Measurements from ENCODE around the gene MALT1. TPM values are rescaled to one million over a fixed set of nuclear protein-coding genes. Genes with fewer than 3 reads are reported as not detected.

The MALT1 gene
- polyA plus RNA-seq, 3 donors = 18.3 to 24.9 (median 23.8) TPM

GRCh38 chr18:58638441-58638840 lies 32.8 kb upstream of the MALT1 start:
- Histone ChIP-seq H3K9ac (ENCODE audit: insufficient read depth, low read length, poor library complexity, severe bottlenecking) (no peak overlapping the region), H3K4me2 (replicated peaks; ENCODE audit: extremely low read depth, low read length, poor library complexity, severe bottlenecking) (peak overlapping the region; percentile 6)
- intact Hi-C loops (cut with micrococcal nuclease) = no loop called here

GRCh38 chr18:58639237-58639636 lies 32.0 kb upstream of the MALT1 start:
- TF ChIP-seq CTCF (IDR thresholded peaks at IDR 0.05) = no peak
- Histone ChIP-seq H3K4me2 (replicated peaks; ENCODE audit: extremely low read depth, low read length, poor library complexity, severe bottlenecking) (no peak overlapping the region), H3K9me3 (replicated peaks in 1 of 2; ENCODE audit: control insufficient read depth in 1 of 2, insufficient read depth in 1 of 2, low read length in 2 of 2) (no peaks in the 10 kb centered on the region), H3K79me2 (ENCODE audit: insufficient read depth, low read length) (no peaks in the 10 kb centered on the region), H2AFZ (ENCODE audit: insufficient read depth, low read depth, low read length, poor library complexity, severe bottlenecking) (no peak overlapping the region), H3K4me1 (ENCODE audit: control insufficient read depth in 1 of 2, insufficient read depth in 2 of 2, low read length in 2 of 2) (peaks cover 34 to 37% of the 10 kb centered on the region in 2 donors), H4K20me1 (ENCODE audit: insufficient read depth, low read length) (no peaks in the 10 kb centered on the region), H3K27me3 (ENCODE audit: control insufficient read depth in 2 of 2, insufficient read depth in 2 of 2, low read length in 2 of 2) (no peaks in the 10 kb centered on the region), H3K27ac (ENCODE audit: low read depth in 1 of 2, low read length in 2 of 2) (no peak overlapping the region), H3K4me3 (replicated peaks in 1 of 3; ENCODE audit: low read depth in 2 of 3, low read length in 3 of 3) (no peak overlapping the region), H3K9ac (ENCODE audit: insufficient read depth, low read length, poor library complexity, severe bottlenecking) (no peak overlapping the region), H3K36me3 (replicated peaks in 1 of 2; ENCODE audit: control insufficient read depth in 1 of 2, insufficient read depth in 2 of 2, low read length in 2 of 2) (no peaks in the 10 kb centered on the region)
- peak overlapping the region in 5 of 7 donors; percentile 17 to 64 (median 59) for H3K27ac Mint-ChIP-seq
- intact Hi-C loops (cut with micrococcal nuclease) = no loop called here
- H3K9me3 Mint-ChIP-seq = no peaks in the 10 kb centered on the region
- no peak for DNase-seq
- H3K4me3 Mint-ChIP-seq = no peak overlapping the region
- 67% methylated on average over 2 of the region's 2 CpGs for WGBS (ENCODE audit: insufficient coverage)
- H3K36me3 Mint-ChIP-seq = peaks cover 0 to 2% of the 10 kb centered on the region in 2 donors
- H3K4me1 Mint-ChIP-seq = peaks cover 33% of the 10 kb centered on the region
- peaks cover 0 to 3% (median 0%) of the 10 kb centered on the region in 3 donors for H3K27me3 Mint-ChIP-seq (ENCODE audit: low read depth in 3 of 3)

More at GRCh38 chr18:58638441-58638840, 32.8 kb upstream of the MALT1 start:
- H3K27ac ChIP-seq (ENCODE audit: low read depth in 1 of 2, low read length in 2 of 2) = peak overlapping the region in 1 of 2 donors; percentile 44
- no peak overlapping the region for H3K4me3 ChIP-seq (replicated peaks in 1 of 3; ENCODE audit: low read depth in 2 of 3, low read length in 3 of 3)
- H3K27me3 ChIP-seq (ENCODE audit: control insufficient read depth in 2 of 2, insufficient read depth in 2 of 2, low read length in 2 of 2) = no peaks in the 10 kb centered on the region
- Mint-ChIP-seq H3K9me3 (no peaks in the 10 kb centered on the region), H3K36me3 (peaks cover 0 to 2% of the 10 kb centered on the region in 2 donors), H3K4me1 (peaks cover 33% of the 10 kb centered on the region), H3K27me3 (ENCODE audit: low read depth in 3 of 3) (peaks cover 0 to 3% (median 0%) of the 10 kb centered on the region in 3 donors), H3K4me3 (peak overlapping the region in 1 of 2 donors; percentile 46), H3K27ac (peak overlapping the region in 6 of 7 donors; percentile 20 to 76 (median 58))
- no peaks in the 10 kb centered on the region for H3K9me3 ChIP-seq (replicated peaks in 1 of 2; ENCODE audit: control insufficient read depth in 1 of 2, insufficient read depth in 1 of 2, low read length in 2 of 2)
- DNase-seq = peak; percentile 55 to 66 (median 55)
- H3K36me3 ChIP-seq (replicated peaks in 1 of 2; ENCODE audit: control insufficient read depth in 1 of 2, insufficient read depth in 2 of 2, low read length in 2 of 2) = no peaks in the 10 kb centered on the region
- no peak overlapping the region for H2AFZ ChIP-seq (ENCODE audit: insufficient read depth, low read depth, low read length, poor library complexity, severe bottlenecking)
- H3K4me1 ChIP-seq (ENCODE audit: control insufficient read depth in 1 of 2, insufficient read depth in 2 of 2, low read length in 2 of 2) = peaks cover 34 to 37% of the 10 kb centered on the region in 2 donors
- WGBS (ENCODE audit: insufficient coverage) = 28% methylated on average over 2 of the region's 2 CpGs
- H3K79me2 ChIP-seq (ENCODE audit: insufficient read depth, low read length) = no peaks in the 10 kb centered on the region
- H4K20me1 ChIP-seq (ENCODE audit: insufficient read depth, low read length) = no peaks in the 10 kb centered on the region
- TF ChIP-seq CTCF (IDR thresholded peaks at IDR 0.05) = no peak

Data from CD14-positive monocyte (primary cell).